NCI-H2227 (cell line): Measurements from ENCODE around the gene UFSP2.

Experiments
- DNase-seq: peaks from one replicate; lab custom pipeline; 2025; ENCODE audit not compliant: unreplicated experiment; lab: John Stamatoyannopoulos, UW

Gene UFSP2

GRCh38 chr4:185357211-185357610, 68.6 kb downstream of the UFSP2 start:
- DNase-seq: no peak

GRCh38 chr4:185352741-185353140, 73.0 kb downstream of the UFSP2 start:
- no peak for DNase-seq

DNA sequence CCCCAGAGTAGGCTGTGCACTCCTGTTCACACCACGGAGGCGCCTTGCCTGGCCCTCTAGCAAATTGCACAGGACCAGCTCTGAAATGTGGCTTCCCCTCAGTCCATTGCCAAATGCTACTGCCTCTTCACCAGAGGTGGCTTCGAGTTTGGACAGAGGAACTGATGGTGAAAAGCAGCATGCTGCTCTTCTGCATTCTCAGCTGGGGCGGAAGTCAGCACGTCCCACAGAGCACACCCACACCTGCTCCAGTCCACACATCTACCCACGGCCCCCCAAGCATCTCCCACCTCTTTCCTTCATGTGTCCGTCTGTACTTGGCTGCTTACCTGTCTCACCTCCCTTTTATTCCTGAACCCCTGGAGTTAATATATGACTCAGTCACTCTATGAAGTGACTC, 73.6 kb downstream of the UFSP2 start:
- DNase-seq: no peak

GRCh38 chr4:185351691-185352090, 74.1 kb downstream of the UFSP2 start:
- DNase-seq: no peak
